ENCODE measurements around the gene NTRK1. TPM values are rescaled to one million over a fixed set of nuclear protein-coding genes. Genes with fewer than 3 reads are reported as not detected.

Gene NTRK1
- total RNA-seq, 1 donor from 2014 or later = not detected

GRCh38 chr1:156910309-156910782 is 49.7 kb downstream of the NTRK1 start:
- peaks cover 5% of the 10 kb centered on the region for H3K4me1 Mint-ChIP-seq (ENCODE audit: low read depth)
- peaks cover 9% of the 10 kb centered on the region for H3K36me3 Mint-ChIP-seq (ENCODE audit: low read depth)
- DNase-seq (ENCODE audit: low spot score) = no peak
- H3K27ac Mint-ChIP-seq (ENCODE audit: unreplicated experiment) = no peak overlapping the region
- H3K27me3 Mint-ChIP-seq (ENCODE audit: low read depth) = no peaks in the 10 kb centered on the region
- TF ChIP-seq, protein P1, sequence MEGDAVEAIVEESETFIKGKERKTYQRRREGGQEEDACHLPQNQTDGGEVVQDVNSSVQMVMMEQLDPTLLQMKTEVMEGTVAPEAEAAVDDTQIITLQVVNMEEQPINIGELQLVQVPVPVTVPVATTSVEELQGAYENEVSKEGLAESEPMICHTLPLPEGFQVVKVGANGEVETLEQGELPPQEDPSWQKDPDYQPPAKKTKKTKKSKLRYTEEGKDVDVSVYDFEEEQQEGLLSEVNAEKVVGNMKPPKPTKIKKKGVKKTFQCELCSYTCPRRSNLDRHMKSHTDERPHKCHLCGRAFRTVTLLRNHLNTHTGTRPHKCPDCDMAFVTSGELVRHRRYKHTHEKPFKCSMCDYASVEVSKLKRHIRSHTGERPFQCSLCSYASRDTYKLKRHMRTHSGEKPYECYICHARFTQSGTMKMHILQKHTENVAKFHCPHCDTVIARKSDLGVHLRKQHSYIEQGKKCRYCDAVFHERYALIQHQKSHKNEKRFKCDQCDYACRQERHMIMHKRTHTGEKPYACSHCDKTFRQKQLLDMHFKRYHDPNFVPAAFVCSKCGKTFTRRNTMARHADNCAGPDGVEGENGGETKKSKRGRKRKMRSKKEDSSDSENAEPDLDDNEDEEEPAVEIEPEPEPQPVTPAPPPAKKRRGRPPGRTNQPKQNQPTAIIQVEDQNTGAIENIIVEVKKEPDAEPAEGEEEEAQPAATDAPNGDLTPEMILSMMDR (IDR thresholded peaks at IDR 0.05) = peak; percentile 83
- H3K9me3 Mint-ChIP-seq (ENCODE audit: low read depth) = no peaks in the 10 kb centered on the region
- H3K4me3 Mint-ChIP-seq (ENCODE audit: unreplicated experiment) = no peak overlapping the region

DNA sequence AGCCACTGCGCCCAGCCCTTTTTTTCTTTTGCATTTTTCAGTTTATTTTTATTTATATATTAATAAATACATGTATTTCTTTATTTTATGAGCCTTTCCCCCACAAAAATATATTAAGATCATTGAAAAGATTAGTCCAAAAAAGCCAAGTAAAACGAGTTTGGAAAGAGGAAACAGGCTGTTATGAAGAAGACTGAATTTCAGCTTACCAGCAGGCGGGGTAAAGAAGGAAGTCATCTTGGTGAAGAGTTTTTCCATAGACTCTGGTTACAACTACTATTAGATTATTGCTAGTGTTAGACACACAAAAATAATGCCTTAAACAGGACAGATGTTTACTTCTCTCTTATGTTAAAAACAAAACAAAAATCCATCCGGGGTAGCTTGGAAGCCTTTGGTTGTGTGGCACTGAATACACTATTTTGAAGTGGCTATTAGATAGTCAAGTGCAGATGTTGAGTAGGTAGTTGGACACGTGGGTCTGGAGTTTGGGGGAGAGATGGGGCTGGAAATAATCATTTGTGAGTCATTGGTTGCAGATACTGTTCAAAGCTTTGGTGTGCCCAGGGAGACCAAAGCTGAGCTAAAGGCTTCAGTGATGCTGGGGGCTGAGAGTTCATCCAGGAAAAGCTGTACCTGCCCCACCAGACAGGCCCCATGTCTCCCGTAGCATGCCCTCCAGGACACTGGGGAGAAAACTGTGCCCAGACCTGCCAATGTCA is 51.1 kb downstream of the NTRK1 start:
- Mint-ChIP-seq H3K4me1 (ENCODE audit: low read depth) (peaks cover 5% of the 10 kb centered on the region), H3K36me3 (ENCODE audit: low read depth) (peaks cover 14% of the 10 kb centered on the region), H3K9me3 (ENCODE audit: low read depth) (no peaks in the 10 kb centered on the region), H3K4me3 (ENCODE audit: unreplicated experiment) (no peak overlapping the region), H3K27ac (ENCODE audit: unreplicated experiment) (no peak overlapping the region), H3K27me3 (ENCODE audit: low read depth) (no peaks in the 10 kb centered on the region)
- DNase-seq (ENCODE audit: low spot score) = no peak
- TF ChIP-seq, protein P1 (IDR thresholded peaks at IDR 0.05) = no peak

- H3K36me3 Mint-ChIP-seq (ENCODE audit: low read depth) = peaks cover 14% of the 10 kb centered on the region
- no peaks in the 10 kb centered on the region for H3K27me3 Mint-ChIP-seq (ENCODE audit: low read depth)
- H3K4me3 Mint-ChIP-seq (ENCODE audit: unreplicated experiment) = no peak overlapping the region
- H3K27ac Mint-ChIP-seq (ENCODE audit: unreplicated experiment) = no peak overlapping the region
- peak; percentile 53 for DNase-seq (ENCODE audit: low spot score)
- TF ChIP-seq, protein P1 (IDR thresholded peaks at IDR 0.05) = no peak
- no peaks in the 10 kb centered on the region for H3K9me3 Mint-ChIP-seq (ENCODE audit: low read depth)
- H3K4me1 Mint-ChIP-seq (ENCODE audit: low read depth) = peaks cover under 1% of the 10 kb centered on the region
Observed at GRCh38 chr1:156912310-156912709, 51.6 kb downstream of the NTRK1 start.

DNA sequence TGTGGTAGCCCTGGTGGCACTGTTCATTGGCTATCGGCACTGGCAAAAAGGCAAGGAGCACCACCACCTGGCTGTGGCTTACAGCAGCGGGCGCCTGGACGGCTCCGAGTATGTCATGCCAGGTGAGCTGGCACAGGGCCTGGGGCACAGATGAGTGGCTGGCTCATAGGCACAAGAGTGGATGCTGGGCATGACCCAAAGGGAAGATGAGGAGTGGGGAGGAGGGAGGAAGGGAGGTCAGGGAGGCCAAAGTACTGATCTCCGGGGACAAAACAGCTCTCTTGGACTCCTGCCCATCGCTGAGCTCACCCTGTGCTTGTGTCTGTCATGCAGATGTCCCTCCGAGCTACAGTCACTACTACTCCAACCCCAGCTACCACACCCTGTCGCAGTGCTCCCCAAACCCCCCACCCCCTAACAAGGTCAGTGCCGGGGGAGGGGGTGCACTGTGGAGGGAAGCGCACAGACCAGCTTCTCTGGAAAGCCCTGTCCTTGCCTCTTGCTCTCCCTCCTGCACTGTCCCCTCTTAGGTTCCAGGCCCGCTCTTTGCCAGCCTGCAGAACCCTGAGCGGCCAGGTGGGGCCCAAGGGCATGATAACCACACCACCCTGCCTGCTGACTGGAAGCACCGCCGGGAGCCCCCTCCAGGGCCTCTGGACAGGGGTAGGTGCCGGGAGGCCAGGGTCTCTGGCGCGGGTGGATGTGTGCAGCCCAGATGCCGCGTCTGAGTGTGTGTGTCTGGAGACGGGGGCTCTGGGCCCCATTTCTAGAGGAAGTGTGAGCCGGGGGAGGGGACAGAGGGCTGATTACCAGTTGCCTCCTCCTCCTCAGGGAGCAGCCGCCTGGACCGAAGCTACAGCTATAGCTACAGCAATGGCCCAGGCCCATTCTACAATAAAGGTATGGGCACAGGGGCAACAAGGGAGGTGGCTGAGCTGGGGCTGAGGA is 52.5 kb downstream of the NTRK1 start:
- peak; percentile 91 for DNase-seq (ENCODE audit: low spot score)
- Mint-ChIP-seq H3K27me3 (ENCODE audit: low read depth) (no peaks in the 10 kb centered on the region), H3K4me1 (ENCODE audit: low read depth) (no peaks in the 10 kb centered on the region), H3K9me3 (ENCODE audit: low read depth) (no peaks in the 10 kb centered on the region), H3K27ac (ENCODE audit: unreplicated experiment) (no peak overlapping the region), H3K36me3 (ENCODE audit: low read depth) (peaks cover 14% of the 10 kb centered on the region), H3K4me3 (ENCODE audit: unreplicated experiment) (no peak overlapping the region)
- TF ChIP-seq, protein P1 (IDR thresholded peaks at IDR 0.05) = no peak

GRCh38 chr1:156913809-156914387 is 53.2 kb downstream of the NTRK1 start:
- peak; percentile 74 for DNase-seq (ENCODE audit: low spot score)
- Mint-ChIP-seq H3K36me3 (ENCODE audit: low read depth) (peaks cover 16% of the 10 kb centered on the region), H3K27me3 (ENCODE audit: low read depth) (no peaks in the 10 kb centered on the region), H3K9me3 (ENCODE audit: low read depth) (no peaks in the 10 kb centered on the region), H3K27ac (ENCODE audit: unreplicated experiment) (no peak overlapping the region), H3K4me3 (ENCODE audit: unreplicated experiment) (no peak overlapping the region), H3K4me1 (ENCODE audit: low read depth) (no peaks in the 10 kb centered on the region)
- TF ChIP-seq, protein P1 (IDR thresholded peaks at IDR 0.05) = no peak

Data from chondrocyte (in vitro differentiated cells).